ENCODE measurements around the gene YES1.
"Not testable (repeated sequence)": the region's sequence is repeated elsewhere in the genome, so short reads cannot be mapped to it uniquely, and the experiment has no call there.

YES1 gene

DNA sequence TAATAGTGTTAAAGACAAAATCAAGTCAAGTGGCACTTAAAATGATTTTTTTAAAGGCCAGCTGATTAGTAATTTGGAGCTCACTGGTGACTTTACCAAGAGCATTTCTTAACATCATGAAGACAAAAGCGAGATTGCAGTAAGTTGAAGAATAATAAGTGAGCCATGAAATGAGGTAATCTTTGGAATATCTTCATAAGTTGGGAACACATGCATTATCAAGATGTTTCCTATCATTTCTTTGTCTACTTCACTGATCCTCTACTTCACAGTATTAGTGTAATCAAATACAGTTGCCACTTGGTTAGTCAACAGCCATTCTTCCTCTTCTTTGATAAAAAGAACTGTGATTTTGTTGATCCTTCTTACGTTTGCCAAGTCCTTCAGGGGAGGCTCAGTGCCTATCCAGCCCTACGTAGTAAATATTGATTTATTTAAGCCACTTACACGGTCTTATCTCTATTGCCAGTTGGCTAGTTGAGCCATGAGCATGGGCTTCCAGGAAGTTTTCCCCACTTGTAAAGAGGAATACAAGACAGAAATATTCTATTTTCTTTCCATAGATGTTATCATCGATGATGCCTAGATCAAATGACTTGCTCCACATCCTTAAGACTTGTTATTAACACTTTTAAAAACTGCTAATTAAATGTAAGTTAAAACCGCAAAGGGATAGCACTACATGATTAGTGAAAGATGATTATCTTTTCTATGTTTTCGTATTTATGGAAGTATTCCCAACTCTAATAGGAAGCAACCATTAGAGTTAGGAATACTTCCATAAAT, 46.1 kb downstream of the YES1 start (continued):
- TF ChIP-seq, protein P1, sequence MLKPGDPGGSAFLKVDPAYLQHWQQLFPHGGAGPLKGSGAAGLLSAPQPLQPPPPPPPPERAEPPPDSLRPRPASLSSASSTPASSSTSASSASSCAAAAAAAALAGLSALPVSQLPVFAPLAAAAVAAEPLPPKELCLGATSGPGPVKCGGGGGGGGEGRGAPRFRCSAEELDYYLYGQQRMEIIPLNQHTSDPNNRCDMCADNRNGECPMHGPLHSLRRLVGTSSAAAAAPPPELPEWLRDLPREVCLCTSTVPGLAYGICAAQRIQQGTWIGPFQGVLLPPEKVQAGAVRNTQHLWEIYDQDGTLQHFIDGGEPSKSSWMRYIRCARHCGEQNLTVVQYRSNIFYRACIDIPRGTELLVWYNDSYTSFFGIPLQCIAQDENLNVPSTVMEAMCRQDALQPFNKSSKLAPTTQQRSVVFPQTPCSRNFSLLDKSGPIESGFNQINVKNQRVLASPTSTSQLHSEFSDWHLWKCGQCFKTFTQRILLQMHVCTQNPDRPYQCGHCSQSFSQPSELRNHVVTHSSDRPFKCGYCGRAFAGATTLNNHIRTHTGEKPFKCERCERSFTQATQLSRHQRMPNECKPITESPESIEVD (tag by site-specific recombination; IDR thresholded peaks at IDR 0.05), result peak; percentile 49
- TF ChIP-seq, protein P2, sequence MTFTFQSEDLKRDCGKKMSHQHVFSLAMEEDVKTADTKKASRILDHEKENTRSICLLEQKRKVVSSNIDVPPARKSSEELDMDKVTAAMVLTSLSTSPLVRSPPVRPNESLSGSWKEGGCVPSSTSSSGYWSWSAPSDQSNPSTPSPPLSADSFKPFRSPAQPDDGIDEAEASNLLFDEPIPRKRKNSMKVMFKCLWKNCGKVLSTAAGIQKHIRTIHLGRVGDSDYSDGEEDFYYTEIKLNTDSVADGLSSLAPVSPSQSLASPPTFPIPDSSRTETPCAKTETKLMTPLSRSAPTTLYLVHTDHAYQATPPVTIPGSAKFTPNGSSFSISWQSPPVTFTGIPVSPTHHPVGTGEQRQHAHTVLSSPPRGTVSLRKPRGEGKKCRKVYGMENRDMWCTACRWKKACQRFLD (tag by site-specific recombination; IDR thresholded peaks at IDR 0.05), result no peak
- TF ChIP-seq, protein P3, sequence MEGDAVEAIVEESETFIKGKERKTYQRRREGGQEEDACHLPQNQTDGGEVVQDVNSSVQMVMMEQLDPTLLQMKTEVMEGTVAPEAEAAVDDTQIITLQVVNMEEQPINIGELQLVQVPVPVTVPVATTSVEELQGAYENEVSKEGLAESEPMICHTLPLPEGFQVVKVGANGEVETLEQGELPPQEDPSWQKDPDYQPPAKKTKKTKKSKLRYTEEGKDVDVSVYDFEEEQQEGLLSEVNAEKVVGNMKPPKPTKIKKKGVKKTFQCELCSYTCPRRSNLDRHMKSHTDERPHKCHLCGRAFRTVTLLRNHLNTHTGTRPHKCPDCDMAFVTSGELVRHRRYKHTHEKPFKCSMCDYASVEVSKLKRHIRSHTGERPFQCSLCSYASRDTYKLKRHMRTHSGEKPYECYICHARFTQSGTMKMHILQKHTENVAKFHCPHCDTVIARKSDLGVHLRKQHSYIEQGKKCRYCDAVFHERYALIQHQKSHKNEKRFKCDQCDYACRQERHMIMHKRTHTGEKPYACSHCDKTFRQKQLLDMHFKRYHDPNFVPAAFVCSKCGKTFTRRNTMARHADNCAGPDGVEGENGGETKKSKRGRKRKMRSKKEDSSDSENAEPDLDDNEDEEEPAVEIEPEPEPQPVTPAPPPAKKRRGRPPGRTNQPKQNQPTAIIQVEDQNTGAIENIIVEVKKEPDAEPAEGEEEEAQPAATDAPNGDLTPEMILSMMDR (tag by site-specific recombination; IDR thresholded peaks at IDR 0.05), result no peak
- TF ChIP-seq KLF9 (tag by site-specific recombination; IDR thresholded peaks at IDR 0.05; ENCODE audit: low read depth) (no peak), ZNF473 (tag by site-specific recombination; IDR thresholded peaks at IDR 0.05) (no peak), ZBTB17 (tag by site-specific recombination; IDR thresholded peaks at IDR 0.05) (no peak), SP7 (tag by site-specific recombination; IDR thresholded peaks at IDR 0.05) (peak; percentile 98), FEZF1 (tag by site-specific recombination; IDR thresholded peaks at IDR 0.05) (peak; percentile 80)
- TF ChIP-seq, protein P4, sequence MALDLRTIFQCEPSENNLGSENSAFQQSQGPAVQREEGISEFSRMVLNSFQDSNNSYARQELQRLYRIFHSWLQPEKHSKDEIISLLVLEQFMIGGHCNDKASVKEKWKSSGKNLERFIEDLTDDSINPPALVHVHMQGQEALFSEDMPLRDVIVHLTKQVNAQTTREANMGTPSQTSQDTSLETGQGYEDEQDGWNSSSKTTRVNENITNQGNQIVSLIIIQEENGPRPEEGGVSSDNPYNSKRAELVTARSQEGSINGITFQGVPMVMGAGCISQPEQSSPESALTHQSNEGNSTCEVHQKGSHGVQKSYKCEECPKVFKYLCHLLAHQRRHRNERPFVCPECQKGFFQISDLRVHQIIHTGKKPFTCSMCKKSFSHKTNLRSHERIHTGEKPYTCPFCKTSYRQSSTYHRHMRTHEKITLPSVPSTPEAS (tag by site-specific recombination; IDR thresholded peaks at IDR 0.05), result no peak
- TF ChIP-seq, protein P5, sequence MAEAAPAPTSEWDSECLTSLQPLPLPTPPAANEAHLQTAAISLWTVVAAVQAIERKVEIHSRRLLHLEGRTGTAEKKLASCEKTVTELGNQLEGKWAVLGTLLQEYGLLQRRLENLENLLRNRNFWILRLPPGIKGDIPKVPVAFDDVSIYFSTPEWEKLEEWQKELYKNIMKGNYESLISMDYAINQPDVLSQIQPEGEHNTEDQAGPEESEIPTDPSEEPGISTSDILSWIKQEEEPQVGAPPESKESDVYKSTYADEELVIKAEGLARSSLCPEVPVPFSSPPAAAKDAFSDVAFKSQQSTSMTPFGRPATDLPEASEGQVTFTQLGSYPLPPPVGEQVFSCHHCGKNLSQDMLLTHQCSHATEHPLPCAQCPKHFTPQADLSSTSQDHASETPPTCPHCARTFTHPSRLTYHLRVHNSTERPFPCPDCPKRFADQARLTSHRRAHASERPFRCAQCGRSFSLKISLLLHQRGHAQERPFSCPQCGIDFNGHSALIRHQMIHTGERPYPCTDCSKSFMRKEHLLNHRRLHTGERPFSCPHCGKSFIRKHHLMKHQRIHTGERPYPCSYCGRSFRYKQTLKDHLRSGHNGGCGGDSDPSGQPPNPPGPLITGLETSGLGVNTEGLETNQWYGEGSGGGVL (tag by site-specific recombination; IDR thresholded peaks at IDR 0.05), result no peak

DNA sequence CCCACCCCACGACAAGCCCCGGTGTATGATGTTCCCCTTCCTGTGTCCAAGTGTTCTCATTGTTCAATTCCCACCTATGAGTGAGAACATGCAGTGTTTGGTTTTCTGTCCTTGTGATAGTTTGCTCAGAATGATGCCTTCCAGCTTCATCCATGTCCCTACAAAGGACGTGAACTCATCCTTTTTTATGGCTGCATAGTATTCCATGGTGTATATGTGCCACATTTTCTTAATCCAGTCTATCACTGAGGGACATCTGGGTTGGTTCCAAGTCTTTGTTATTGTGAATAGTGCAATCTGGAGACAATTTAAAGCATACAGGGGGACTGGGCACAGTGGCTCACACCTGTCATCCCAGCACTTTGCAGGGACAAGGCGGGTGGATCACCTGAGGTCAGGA, 52.2 kb downstream of the YES1 start:
- H3K36me3 ChIP-seq (ENCODE audit: control insufficient read depth in 2 of 2, insufficient read depth in 1 of 2, low read length in 2 of 2); CTCF ChIA-PET; H3K27ac ChIP-seq (ENCODE audit: extremely low read depth, low read depth, low read length); H3K4me3 ChIP-seq (ENCODE audit: low read depth, low read length); POLR2A ChIA-PET; H3K9me3 ChIP-seq (ENCODE audit: control insufficient read depth, insufficient read depth, low read depth, low read length); H3K4me1 ChIP-seq (ENCODE audit: control insufficient read depth, insufficient read depth, low read length): not testable (repeated sequence)
- TF ChIP-seq, protein P6, sequence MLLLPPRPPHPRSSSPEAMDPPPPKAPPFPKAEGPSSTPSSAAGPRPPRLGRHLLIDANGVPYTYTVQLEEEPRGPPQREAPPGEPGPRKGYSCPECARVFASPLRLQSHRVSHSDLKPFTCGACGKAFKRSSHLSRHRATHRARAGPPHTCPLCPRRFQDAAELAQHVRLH (tag by site-specific recombination; IDR thresholded peaks at IDR 0.05), result peak; percentile 89
- peak; percentile 92 for TF ChIP-seq ZNF146 (tag by site-specific recombination; IDR thresholded peaks at IDR 0.05)
- TF ChIP-seq, protein P7, sequence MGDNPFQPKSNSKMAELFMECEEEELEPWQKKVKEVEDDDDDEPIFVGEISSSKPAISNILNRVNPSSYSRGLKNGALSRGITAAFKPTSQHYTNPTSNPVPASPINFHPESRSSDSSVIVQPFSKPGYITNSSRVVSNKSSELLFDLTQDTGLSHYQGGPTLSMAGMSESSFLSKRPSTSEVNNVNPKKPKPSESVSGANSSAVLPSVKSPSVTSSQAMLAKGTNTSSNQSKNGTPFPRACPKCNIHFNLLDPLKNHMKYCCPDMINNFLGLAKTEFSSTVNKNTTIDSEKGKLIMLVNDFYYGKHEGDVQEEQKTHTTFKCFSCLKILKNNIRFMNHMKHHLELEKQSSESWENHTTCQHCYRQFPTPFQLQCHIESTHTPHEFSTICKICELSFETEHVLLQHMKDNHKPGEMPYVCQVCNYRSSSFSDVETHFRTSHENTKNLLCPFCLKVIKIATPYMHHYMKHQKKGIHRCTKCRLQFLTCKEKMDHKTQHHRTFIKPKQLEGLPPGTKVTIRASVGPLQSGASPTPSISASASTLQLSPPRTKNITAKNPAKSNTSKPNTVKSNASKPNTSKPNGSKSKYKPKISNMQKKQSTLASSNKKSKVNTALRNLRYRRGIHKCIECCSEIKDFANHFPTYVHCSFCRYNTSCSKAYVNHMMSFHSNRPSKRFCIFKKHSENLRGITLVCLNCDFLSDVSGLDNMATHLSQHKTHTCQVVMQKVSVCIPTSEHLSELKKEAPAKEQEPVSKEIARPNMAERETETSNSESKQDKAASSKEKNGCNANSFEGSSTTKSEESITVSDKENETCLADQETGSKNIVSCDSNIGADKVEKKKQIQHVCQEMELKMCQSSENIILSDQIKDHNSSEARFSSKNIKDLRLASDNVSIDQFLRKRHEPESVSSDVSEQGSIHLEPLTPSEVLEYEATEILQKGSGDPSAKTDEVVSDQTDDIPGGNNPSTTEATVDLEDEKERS (tag by site-specific recombination; IDR thresholded peaks at IDR 0.05), result peak; percentile 81; the same call in 1 of the 2 replicates
